Activated naive CD4-positive, alpha-beta T cell treated with Interleukin-2 at 50 U/mL for 16 hours (primary cell): ENCODE data around the gene FOXRED1.
"Not testable (repeated sequence)": the region's sequence is repeated elsewhere in the genome, so short reads cannot be mapped to it uniquely, and the experiment has no call there.

Source experiments
- DNase-seq: peaks from one replicate; pipeline ENCODE4 v3.0.0-alpha.2; 2020

Gene FOXRED1

DNA sequence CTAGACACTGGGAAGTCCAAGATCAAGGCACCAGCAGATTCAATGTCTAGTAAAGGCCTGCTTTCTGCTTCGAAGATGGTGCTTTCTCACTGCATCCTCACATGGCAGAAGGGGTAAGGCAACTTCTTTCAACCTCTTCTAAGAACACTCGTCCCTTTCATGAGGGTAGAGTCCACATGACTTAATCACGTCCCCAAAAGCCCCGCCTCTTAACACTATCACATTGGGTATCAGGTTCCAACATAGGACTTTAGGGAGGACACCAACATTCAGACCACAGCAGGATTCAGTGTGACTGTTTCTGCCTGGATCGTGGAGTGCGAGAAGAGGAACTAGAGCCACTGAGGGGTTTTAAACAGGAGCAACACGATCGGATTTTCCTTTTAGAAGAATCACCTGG lies 10.2 kb downstream of the FOXRED1 start:
- no peak for DNase-seq

- DNase-seq, result no peak
Observed at GRCh38 chr11:126280595-126280994, 11.6 kb downstream of the FOXRED1 start.

- no peak for DNase-seq
Observed at GRCh38 chr11:126281245-126281644, 12.3 kb downstream of the FOXRED1 start.

GRCh38 chr11:126281666-126282175 lies 12.8 kb downstream of the FOXRED1 start:
- DNase-seq, result no peak

GRCh38 chr11:126282361-126282735 lies 13.4 kb downstream of the FOXRED1 start:
- DNase-seq, result peak; percentile 40

DNA sequence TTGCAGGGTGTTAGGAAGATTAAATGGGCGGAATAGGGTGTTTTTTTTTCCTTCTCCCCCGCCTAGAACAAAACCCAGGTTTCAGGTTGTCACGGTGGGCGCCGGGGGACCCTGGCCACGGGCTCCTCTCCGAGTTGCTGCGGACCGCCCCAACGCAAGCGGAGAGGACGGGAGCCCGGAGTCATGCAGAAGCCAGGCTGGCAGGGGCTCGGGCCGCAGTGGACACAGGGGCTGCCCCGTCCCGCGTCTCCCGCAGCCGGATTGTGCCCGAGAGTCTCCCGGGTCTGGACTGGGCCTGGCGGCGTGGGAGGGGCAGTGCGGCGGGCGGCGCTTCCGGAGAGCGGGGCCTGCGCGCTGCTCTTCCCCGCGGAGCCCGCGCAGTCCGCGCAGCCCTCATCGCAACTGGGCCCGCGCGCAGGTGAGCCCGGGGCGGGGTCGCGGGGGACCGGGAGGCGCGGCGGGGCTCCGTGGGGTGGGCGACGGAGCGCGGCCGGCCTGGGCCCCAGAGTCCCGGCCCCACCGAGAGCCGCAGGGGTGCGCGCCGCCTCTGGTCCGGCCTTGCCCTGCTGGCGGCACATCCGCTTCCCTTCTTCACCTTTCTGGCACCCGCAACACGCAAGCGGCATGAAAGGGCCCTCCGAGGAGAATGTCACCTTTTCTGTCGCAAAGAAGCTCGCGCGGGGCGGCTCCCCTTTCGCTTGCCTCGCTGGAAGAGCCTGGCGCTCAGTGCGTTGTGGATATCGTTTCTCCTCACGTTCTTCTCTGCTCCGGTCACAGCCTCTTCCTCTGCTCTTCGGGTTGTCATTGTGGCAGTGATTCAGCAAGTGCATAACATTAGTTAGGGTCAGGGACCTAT lies 14.0 kb downstream of the FOXRED1 start, which contains the start of gene TIRAP:
TSS of gene TIRAP (plus strand) at position 358 of the 856 bp plus-strand sequence. CDS start 7,802 bp downstream, outside the sequence.
- DNase-seq, result peak; percentile 67

DNA sequence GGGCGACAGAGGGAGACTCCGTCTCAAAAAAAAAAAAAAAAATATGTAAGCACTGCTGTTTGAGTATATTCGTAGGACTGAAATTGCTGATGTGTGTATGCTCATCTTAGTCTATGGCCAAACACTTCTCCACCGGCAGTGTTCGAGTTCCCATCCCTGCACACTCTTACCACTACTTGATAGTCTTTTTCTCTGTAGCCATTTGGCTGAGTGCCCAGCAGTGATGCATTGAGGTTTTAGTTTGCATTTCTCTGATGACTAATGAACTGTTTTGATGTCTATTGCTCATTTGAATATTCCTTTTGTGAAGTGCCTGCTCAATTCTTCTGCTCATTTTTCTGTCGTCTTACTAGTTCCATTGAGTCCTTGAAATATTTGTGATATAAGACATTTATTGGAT lies 15.9 kb downstream of the FOXRED1 start:
- DNase-seq, result peak; percentile 88

- no peak for DNase-seq
Observed at GRCh38 chr11:126288237-126288636, 19.3 kb downstream of the FOXRED1 start.

GRCh38 chr11:126290887-126291286 lies 21.9 kb downstream of the FOXRED1 start:
- DNase-seq, result no peak

DNA sequence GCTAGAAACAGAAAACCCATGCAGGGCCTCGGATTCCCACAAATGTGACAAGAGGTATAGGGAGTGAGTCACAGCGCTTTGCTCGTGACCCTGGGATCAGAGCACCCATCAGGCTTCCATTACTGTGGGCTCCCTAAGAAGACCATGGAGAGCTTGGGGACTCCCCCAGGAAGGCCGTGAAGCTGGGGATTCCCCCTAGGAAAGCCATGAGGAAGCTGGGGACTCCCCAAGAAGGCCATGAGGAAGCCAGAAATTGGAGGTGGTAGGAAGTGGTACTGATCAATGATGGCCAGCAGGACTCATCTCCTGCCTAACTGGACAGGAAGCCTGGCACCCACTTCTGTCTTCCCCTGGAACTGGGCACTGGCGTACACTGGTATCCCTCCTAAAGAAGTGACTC lies 24.8 kb downstream of the FOXRED1 start:
- no peak for DNase-seq

- DNase-seq, result no peak
Observed at GRCh38 chr11:126297004-126297403, 28.1 kb downstream of the FOXRED1 start.

GRCh38 chr11:126303623-126304456 lies 34.9 kb downstream of the FOXRED1 start, which contains the start of gene DCPS:
Gene DCPS, plus strand, starts transcription at chr11:126304060. Its CDS starts 21 bp downstream, at chr11:126304081.
- peak; percentile 90 for DNase-seq

GRCh38 chr11:126304457-126305075 lies 35.6 kb downstream of the FOXRED1 start:
- DNase-seq, result no peak

DNA sequence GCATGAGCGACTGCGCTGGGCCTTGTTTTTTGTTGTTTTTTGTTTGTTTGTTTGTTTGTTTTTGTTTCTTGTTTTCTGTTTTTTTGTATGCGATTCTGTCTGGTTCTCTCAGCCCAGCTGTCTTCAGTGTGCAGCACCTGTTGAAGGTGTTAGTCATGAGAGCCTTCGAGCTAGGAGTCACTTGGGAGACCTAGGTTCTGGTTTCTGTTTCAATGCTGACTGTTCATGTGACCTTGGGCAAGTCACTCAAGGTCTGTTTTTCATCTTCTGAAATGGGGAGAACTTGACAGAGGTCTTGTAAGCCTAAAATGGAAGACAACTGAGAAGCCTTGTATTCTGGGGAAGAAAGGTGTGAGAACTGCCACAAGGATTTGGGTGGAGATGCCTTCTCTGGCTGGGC lies 36.7 kb downstream of the FOXRED1 start:
- DNase-seq, result peak; percentile 27

GRCh38 chr11:126307706-126308105 lies 38.8 kb downstream of the FOXRED1 start:
- DNase-seq, result no peak

GRCh38 chr11:126308271-126308671 lies 39.3 kb downstream of the FOXRED1 start:
- no peak for DNase-seq

GRCh38 chr11:126308771-126309170 lies 39.8 kb downstream of the FOXRED1 start:
- DNase-seq, result not testable (repeated sequence)

DNA sequence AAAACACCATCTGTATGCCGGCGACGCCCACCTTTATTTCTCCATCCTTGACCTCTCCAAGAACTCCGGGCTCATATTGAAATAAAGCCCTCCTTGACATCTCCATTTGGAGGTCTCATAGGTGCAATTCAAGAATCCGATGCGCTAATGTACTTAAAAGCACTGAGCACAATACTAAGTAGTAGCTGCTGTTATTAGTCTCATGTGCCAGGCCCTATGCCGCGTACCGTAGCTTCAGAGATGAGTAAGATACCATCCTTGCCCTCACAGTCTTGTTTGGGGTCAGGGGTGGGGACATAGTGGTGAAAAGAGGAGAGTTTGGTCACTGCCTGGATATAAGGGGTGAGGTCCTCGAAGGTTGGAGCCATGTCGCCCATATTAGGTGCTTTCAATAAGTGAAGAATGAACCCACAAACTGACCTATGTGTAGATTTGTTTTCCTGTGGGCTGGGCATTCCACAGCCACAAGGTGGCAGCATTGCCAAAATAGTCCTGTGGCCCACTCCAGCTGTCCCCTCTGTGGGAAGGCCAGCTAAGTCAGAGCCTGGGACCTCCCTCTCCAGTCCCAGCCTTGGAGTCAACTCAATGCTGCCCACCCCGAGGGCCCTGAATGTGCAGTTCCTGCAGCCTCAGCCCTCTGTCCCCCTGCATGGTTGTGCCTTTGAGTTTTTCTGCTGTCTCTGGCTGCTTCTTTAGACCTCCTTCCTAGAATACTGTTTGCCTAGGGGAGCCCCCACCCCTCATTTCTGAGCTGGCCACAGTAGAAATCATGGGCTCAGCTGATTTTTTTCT lies 41.4 kb downstream of the FOXRED1 start:
- peak; percentile 61 for DNase-seq

- DNase-seq, result no peak
Observed at GRCh38 chr11:126310992-126311310, 42.0 kb downstream of the FOXRED1 start.

DNA sequence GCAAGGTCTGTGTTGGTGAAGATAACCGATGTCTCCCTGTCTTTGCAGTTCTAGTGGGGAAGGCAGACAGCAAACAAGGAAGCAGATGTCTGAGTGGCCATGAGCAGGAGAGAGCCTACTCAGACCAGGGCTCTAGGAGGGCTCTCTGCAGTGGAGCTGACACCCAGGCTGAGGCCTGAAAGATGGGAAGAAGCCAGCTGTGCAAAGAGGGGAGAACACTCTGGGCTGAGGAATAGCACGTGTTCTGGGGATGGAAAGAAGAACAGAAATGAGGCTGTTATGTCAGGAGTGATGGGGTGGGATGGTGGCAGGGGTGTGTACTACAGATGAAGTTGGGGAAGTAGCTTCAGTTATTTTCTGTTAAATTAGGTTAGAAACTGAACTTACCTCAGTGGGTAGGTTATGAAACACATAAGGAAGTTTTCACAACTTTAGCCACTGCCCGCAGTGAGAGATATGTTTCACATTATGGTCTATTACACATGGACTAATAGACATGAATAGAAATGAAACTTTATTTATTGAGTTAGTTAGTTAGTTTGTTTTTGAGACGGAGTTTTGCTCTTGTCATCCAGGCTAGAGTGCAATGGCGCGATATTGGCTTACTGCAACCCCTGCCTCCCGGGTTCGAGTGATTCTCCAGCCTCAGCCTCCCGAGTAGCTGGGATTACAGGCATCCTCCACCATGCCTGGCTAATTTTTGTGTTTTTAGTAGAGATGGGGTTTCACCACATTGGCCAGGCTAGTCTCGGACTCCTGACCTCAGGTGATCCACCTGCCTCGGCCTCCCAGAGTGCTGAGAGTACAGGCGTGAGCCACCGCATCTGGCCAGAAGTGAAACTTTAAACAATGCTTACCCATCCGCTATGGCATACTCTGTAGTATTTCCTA lies 42.7 kb downstream of the FOXRED1 start:
- no peak for DNase-seq

GRCh38 chr11:126312961-126313360 lies 44.0 kb downstream of the FOXRED1 start:
- no peak for DNase-seq
